ENCODE results near the gene APMAP. TPM values are rescaled to one million over a fixed set of nuclear protein-coding genes. Genes with fewer than 3 reads are reported as not detected.

The APMAP gene
- total RNA-seq, 2 experiments from 2014 or later = 36.7 to 40.0 TPM

DNA sequence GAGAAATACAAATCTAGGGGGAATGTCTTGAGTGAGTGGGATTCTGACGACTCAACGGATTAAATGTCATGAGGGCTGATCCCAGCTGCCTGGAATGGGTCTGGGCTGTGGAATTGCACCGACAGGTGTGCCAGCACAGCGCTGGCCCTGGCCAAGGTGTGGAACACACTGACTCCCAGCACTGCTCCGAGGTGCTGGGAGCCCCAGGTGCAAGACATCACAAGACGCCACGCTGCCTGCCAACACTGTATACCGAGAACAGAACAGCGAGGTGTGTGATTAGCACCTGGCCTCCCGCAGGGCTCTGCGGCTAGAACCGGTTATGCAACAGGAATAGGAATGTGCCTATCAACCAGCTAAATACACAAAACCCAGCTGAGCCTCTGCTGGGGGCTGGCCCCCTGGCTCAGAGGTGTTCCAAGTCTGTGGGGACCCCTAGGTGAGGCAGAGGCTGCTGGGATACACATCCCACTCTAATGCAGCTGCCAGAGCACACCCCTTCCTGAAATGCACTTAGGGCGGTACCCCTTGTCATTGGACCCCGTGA, 24.8 kb upstream of the APMAP start:
- H3K27me3 Mint-ChIP-seq = no peaks in the 10 kb centered on the region
- no peaks in the 10 kb centered on the region for H3K4me1 Mint-ChIP-seq (ENCODE audit: low read depth)
- no peak overlapping the region for H3K27ac Mint-ChIP-seq
- no peaks in the 10 kb centered on the region for H3K36me3 Mint-ChIP-seq (ENCODE audit: low read depth)
- ATAC-seq (no peak), DNase-seq (no peak)
- ChIA-PET POLR2A (interaction anchor here (0.6 kb wide), 1 partner anchor 1147 kb away, joined by 3 read pairs; no protein-coding TSS in a partner anchor), CTCF (interaction anchor here (0.9 kb wide), 1 partner anchor 48 kb away, joined by 3 read pairs; no protein-coding TSS in a partner anchor)
- no peaks in the 10 kb centered on the region for H3K9me3 Mint-ChIP-seq
- TF ChIP-seq, protein P1, sequence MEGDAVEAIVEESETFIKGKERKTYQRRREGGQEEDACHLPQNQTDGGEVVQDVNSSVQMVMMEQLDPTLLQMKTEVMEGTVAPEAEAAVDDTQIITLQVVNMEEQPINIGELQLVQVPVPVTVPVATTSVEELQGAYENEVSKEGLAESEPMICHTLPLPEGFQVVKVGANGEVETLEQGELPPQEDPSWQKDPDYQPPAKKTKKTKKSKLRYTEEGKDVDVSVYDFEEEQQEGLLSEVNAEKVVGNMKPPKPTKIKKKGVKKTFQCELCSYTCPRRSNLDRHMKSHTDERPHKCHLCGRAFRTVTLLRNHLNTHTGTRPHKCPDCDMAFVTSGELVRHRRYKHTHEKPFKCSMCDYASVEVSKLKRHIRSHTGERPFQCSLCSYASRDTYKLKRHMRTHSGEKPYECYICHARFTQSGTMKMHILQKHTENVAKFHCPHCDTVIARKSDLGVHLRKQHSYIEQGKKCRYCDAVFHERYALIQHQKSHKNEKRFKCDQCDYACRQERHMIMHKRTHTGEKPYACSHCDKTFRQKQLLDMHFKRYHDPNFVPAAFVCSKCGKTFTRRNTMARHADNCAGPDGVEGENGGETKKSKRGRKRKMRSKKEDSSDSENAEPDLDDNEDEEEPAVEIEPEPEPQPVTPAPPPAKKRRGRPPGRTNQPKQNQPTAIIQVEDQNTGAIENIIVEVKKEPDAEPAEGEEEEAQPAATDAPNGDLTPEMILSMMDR (IDR thresholded peaks at IDR 0.05) = no peak
- H3K4me3 Mint-ChIP-seq = no peak overlapping the region
- intact Hi-C loops (cut with micrococcal nuclease) = no loop called here

DNA sequence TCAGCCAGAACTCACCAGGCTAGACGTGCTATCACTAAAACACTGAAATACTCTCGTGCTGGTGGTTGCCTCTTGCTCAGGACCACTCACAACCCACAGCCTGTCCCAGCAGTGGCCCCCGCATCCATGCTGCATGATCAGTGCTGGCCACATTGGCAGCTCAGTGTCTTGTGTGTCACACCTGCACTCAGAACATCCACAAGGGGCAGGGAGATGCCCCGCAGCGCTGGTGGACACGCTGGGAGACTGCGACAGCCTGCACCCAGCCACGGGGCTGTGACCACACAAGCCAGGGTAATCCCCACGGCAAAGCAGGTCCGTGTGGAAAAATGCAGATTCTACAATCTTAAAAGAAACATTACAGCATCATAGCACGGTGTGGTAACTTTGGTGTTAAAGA, 23.9 kb upstream of the APMAP start:
- ATAC-seq (no peak), DNase-seq (no peak)
- Mint-ChIP-seq H3K4me3 (no peak overlapping the region), H3K27ac (no peak overlapping the region), H3K9me3 (no peaks in the 10 kb centered on the region), H3K36me3 (ENCODE audit: low read depth) (no peaks in the 10 kb centered on the region), H3K4me1 (ENCODE audit: low read depth) (no peaks in the 10 kb centered on the region), H3K27me3 (no peaks in the 10 kb centered on the region)
- TF ChIP-seq, protein P1 (IDR thresholded peaks at IDR 0.05) = no peak
- CTCF ChIA-PET = interaction anchor here (0.9 kb wide), 1 partner anchor 48 kb away, joined by 3 read pairs; no protein-coding TSS in a partner anchor
- POLR2A ChIA-PET = no interaction called here
- intact Hi-C loops (cut with micrococcal nuclease) = no loop called here

DNA sequence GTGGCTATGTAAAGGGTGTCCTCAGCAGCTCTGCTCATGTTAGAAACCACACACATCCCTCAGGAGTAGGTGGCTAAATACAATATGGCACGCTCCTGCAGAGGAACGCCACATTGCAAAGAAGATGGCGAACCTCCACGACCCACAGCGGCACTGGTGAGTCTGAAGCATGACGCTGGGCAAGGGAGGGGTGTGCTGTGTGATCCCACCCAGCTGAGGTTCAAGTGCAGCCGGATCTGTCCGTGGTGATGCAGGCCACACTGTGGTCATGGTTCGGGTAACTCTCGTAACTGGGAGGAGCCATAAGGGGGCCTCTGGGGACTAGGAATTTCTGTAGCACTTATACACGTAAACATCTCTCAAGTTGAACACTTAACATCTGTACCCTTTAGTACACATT, 23.4 kb upstream of the APMAP start:
- no peak for DNase-seq
- POLR2A ChIA-PET = no interaction called here
- no peak overlapping the region for H3K27ac Mint-ChIP-seq
- no peaks in the 10 kb centered on the region for H3K9me3 Mint-ChIP-seq
- no peak for ATAC-seq
- no peaks in the 10 kb centered on the region for H3K36me3 Mint-ChIP-seq (ENCODE audit: low read depth)
- TF ChIP-seq, protein P1 (IDR thresholded peaks at IDR 0.05) = no peak
- no peaks in the 10 kb centered on the region for H3K4me1 Mint-ChIP-seq (ENCODE audit: low read depth)
- intact Hi-C loops (cut with micrococcal nuclease) = no loop called here
- CTCF ChIA-PET = no interaction called here
- H3K4me3 Mint-ChIP-seq = no peak overlapping the region
- no peaks in the 10 kb centered on the region for H3K27me3 Mint-ChIP-seq

DNA sequence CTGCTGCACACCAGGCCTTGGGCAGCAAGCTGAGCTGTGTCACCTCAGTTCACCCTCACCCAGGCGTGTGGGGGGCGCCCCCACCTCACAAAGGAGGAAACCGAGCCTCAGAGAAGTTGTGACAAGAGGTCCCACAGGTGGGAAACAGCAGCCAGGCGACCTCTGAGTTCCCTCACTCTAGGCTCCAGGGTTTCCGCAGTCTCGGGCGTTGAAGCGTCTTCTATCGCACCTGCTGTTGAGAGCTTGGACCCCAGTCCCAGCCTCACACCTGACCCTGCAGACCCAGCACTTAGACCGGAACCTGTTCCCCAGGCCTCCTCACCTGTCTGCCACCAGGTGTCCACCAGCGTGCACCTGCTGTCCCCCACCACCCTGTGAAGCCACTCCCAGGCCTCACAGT, 22.3 kb upstream of the APMAP start:
- H3K27ac Mint-ChIP-seq = no peak overlapping the region
- CTCF ChIA-PET = no interaction called here
- TF ChIP-seq, protein P1 (IDR thresholded peaks at IDR 0.05) = no peak
- H3K4me3 Mint-ChIP-seq = no peak overlapping the region
- POLR2A ChIA-PET = no interaction called here
- intact Hi-C loops (cut with micrococcal nuclease) = no loop called here
- no peaks in the 10 kb centered on the region for H3K27me3 Mint-ChIP-seq
- no peaks in the 10 kb centered on the region for H3K4me1 Mint-ChIP-seq (ENCODE audit: low read depth)
- no peak for DNase-seq
- H3K9me3 Mint-ChIP-seq = no peaks in the 10 kb centered on the region
- ATAC-seq = no peak
- H3K36me3 Mint-ChIP-seq (ENCODE audit: low read depth) = no peaks in the 10 kb centered on the region

DNA sequence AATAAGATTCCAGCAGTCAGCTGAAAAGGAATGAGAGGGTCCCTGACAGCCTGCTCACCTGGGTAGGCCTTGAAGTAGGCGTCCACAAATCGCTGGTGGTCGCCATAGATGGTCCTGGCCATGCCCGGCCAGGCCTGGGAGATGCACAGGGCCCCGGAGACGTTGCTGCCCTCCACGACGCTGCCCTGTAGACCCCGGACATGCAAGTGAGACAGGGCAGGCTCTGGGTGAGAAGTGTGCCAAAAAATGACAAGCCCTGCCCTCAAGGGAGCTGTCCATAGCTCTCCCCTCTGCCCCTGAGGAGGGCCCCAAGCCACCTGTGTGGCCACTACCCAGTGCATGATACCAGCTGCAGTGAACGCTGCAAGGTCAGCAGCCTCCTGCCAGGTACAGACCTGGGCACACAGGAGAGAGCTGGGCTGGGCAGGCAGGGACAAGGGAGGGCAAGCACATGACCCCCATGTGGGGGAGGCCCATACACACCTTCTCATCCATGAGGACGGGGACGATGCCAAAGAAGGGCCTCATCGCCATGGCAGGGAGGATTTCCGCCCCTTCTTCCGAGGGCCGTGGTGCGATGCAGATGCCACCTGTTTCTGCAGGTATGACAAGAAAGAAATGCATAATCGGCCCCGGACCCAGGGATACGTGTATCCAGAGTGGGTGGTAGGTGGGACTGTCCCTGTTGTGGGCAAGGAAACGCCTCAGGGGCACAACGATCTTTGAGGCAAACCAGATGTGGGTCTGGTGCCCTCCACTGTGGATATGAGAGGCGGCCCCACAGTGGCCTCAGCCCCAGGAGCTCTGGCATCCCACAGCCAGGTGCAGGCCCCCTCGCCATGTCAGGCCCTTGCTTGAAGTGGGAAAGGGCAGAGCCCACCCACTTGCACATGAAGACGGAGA, 21.2 kb upstream of the APMAP start:
- POLR2A ChIA-PET = no interaction called here
- DNase-seq = no peak
- H3K36me3 Mint-ChIP-seq (ENCODE audit: low read depth) = no peaks in the 10 kb centered on the region
- CTCF ChIA-PET = no interaction called here
- no peaks in the 10 kb centered on the region for H3K4me1 Mint-ChIP-seq (ENCODE audit: low read depth)
- ATAC-seq = no peak
- intact Hi-C loops (cut with micrococcal nuclease) = no loop called here
- no peaks in the 10 kb centered on the region for H3K27me3 Mint-ChIP-seq
- no peak overlapping the region for H3K4me3 Mint-ChIP-seq
- H3K27ac Mint-ChIP-seq = no peak overlapping the region
- no peaks in the 10 kb centered on the region for H3K9me3 Mint-ChIP-seq
- TF ChIP-seq, protein P1 (IDR thresholded peaks at IDR 0.05) = no peak
